GM23338 (cell line): ENCODE results near the gene MAPKBP1. TPM values are rescaled to one million over a fixed set of nuclear protein-coding genes. Genes with fewer than 3 reads are reported as not detected.

ENCODE experiments used
- ATAC-seq: fragments of 200-7000 bp; cut with Tn5 transposase; 3 replicates; pipeline ENCODE4 v1.9.1; 2020
- DNase-seq: peaks from one replicate; pipeline ENCODE4 v3.0.0-alpha.2; 2015; ENCODE audit warnings: low spot score
- H2AFZ ChIP-seq: fragments of 200-600 bp; sonication (generic); 2 replicates; pipeline ENCODE4 v1.8.0; 2016; ENCODE audit warnings: antibody characterized with exemption, mild to moderate bottlenecking, moderate library complexity
- H3F3A ChIP-seq: fragments of 200-600 bp; sonication (generic); replicated peaks from 2 replicates; pipeline ENCODE4 v1.8.0; 2017; ENCODE audit warnings: antibody characterized with exemption, mixed run types, low read depth
- H3K27ac ChIP-seq: fragments of 200-600 bp; sonication (generic); 2 replicates; pipeline ENCODE4 v1.6.1; 2016; ENCODE audit warnings: low read depth
- H3K27me3 ChIP-seq: fragments of 200-600 bp; sonication (generic); 2 replicates; pipeline ENCODE4 v1.8.0; 2016; ENCODE audit warnings: mild to moderate bottlenecking, mixed run types, moderate library complexity; ENCODE audit not compliant: insufficient read depth
- H3K36me3 ChIP-seq: fragments of 200-600 bp; sonication (generic); 2 replicates; pipeline ENCODE4 v1.8.0; 2016; ENCODE audit warnings: mild to moderate bottlenecking; ENCODE audit not compliant: insufficient read depth
- H3K4me1 ChIP-seq: fragments of 200-600 bp; sonication (generic); 2 replicates; pipeline ENCODE4 v1.8.0; 2016; ENCODE audit warnings: mild to moderate bottlenecking, moderate library complexity; ENCODE audit not compliant: insufficient read depth
- H3K4me2 ChIP-seq: fragments of 200-600 bp; sonication (generic); 2 replicates; pipeline ENCODE4 v1.7.1; 2017; ENCODE audit warnings: mixed run types
- H3K4me3 ChIP-seq: fragments of 200-600 bp; sonication (generic); 2 replicates; pipeline ENCODE4 v1.6.1; 2016; ENCODE audit warnings: mixed run types
- H3K79me2 ChIP-seq: fragments of 200-600 bp; sonication (generic); replicated peaks from 2 replicates; pipeline ENCODE4 v1.8.0; 2017; ENCODE audit warnings: mild to moderate bottlenecking; ENCODE audit not compliant: insufficient read depth
- H3K9me2 ChIP-seq: fragments of 200-600 bp; sonication (generic); 2 replicates; pipeline ENCODE4 v1.8.0; 2017; ENCODE audit not compliant: insufficient read depth
- H4K20me1 ChIP-seq: fragments of 200-600 bp; sonication (generic); replicated peaks from 2 replicates; pipeline ENCODE4 v1.8.0; 2017; ENCODE audit warnings: mild to moderate bottlenecking; ENCODE audit not compliant: insufficient read depth
- H3K27ac Mint-ChIP-seq: 2 replicates; pipeline ENCODE4 v1.8.0; 2020; ENCODE audit warnings: inconsistent platforms, mild to moderate bottlenecking, moderate library complexity, mixed read lengths
- H3K27me3 Mint-ChIP-seq: 3 replicates; pipeline ENCODE4 v1.8.0; 2022; ENCODE audit warnings: low read depth, mild to moderate bottlenecking, moderate library complexity, mixed read lengths, inconsistent platforms; ENCODE audit not compliant: insufficient read depth, poor library complexity
- H3K36me3 Mint-ChIP-seq: 3 replicates; pipeline ENCODE4 v1.8.0; 2021; ENCODE audit warnings: low read depth, mild to moderate bottlenecking, inconsistent platforms, moderate library complexity, mixed read lengths
- H3K4me1 Mint-ChIP-seq: 3 replicates; pipeline ENCODE4 v1.8.0; 2020; ENCODE audit warnings: mild to moderate bottlenecking, inconsistent platforms, mixed read lengths
- H3K4me3 Mint-ChIP-seq: 3 replicates; pipeline ENCODE4 v1.8.0; 2021; ENCODE audit warnings: moderate library complexity, mild to moderate bottlenecking, inconsistent platforms, mixed read lengths
- H3K9me3 Mint-ChIP-seq: 3 replicates; pipeline ENCODE4 v1.8.0; 2020; ENCODE audit warnings: moderate library complexity, mild to moderate bottlenecking, inconsistent platforms, mixed read lengths
- CREB1 ChIP-seq: fragments of 250-450 bp; sonication (Bioruptor Pico); IDR thresholded peaks from 2 replicates; pipeline ENCODE4 v1.5.0; 2020; ENCODE audit warnings: low read depth, mild to moderate bottlenecking, moderate library complexity
- EZH2 ChIP-seq: fragments of 200-600 bp; sonication (generic); IDR thresholded peaks from one replicate; pipeline ENCODE4 v1.8.0; 2017; ENCODE audit warnings: antibody characterized with exemption, mild to moderate bottlenecking, low read depth; ENCODE audit not compliant: unreplicated experiment
- EZH2phosphoT487 ChIP-seq: fragments of 200-600 bp; sonication (generic); IDR thresholded peaks from one replicate; pipeline ENCODE4 v1.8.1; 2018; ENCODE audit warnings: antibody characterized with exemption; ENCODE audit not compliant: unreplicated experiment
- JUNB ChIP-seq: IDR thresholded peaks from one replicate; pipeline ENCODE4 v1.6.1; 2016; ENCODE audit warnings: antibody characterized with exemption; ENCODE audit not compliant: unreplicated experiment
- NANOG ChIP-seq: IDR thresholded peaks from 2 replicates; pipeline ENCODE4 v1.6.1; 2016; ENCODE audit warnings: antibody characterized with exemption, borderline replicate concordance
- POLR2AphosphoS5 ChIP-seq: IDR thresholded peaks from 2 replicates; pipeline ENCODE4 v1.6.1; 2016; ENCODE audit warnings: antibody characterized with exemption, low read depth
- STAT1 ChIP-seq: IDR thresholded peaks from one replicate; pipeline ENCODE4 v1.6.1; 2016; ENCODE audit warnings: antibody characterized with exemption; ENCODE audit not compliant: unreplicated experiment
- ZNF114 ChIP-seq: fragments of 250-450 bp; sonication (Bioruptor Pico); IDR thresholded peaks from 2 replicates; pipeline ENCODE4 v1.5.0; 2020; ENCODE audit warnings: mild to moderate bottlenecking, moderate library complexity
- ZNF331 ChIP-seq: fragments of 250-450 bp; sonication (Bioruptor Pico); IDR thresholded peaks from 2 replicates; pipeline ENCODE4 v1.5.0; 2020; ENCODE audit warnings: low read depth, mild to moderate bottlenecking, moderate library complexity
- polyA plus RNA-seq: library from polyadenylated mRNA; unstranded; fragments of >200 nt; fragmentation: Nextera tagmentation; extraction: Ambion mirVana; gene quantifications from 2 replicates; pipeline ENCODE4 v1.2.1, GENCODE V29; 2016
- total RNA-seq: library from RNA; depleted of rRNA; stranded (reverse); fragments of >200 nt; shearing (Covaris generic); gene quantifications from 2 replicates; pipeline ENCODE4 v1.2.3, GENCODE V29; 2014
- TF ChIP-seq, protein P1 (sequence below): IDR thresholded peaks from one replicate; pipeline ENCODE4 v1.6.1; 2018; ENCODE audit warnings: antibody characterized with exemption; ENCODE audit not compliant: unreplicated experiment
- TF ChIP-seq, protein P2 (sequence below): fragments of 250-450 bp; sonication (Bioruptor Pico); IDR thresholded peaks from 2 replicates; pipeline ENCODE4 v1.5.0; 2020; ENCODE audit warnings: mild to moderate bottlenecking, moderate library complexity
- TF ChIP-seq, protein P3 (sequence below): IDR thresholded peaks from 2 replicates; pipeline ENCODE4 v1.6.1; 2016; ENCODE audit warnings: antibody characterized with exemption
- TF ChIP-seq, protein P4 (sequence below), 2 experiments: fragments of 200-600 bp in 1 of 2; sonication (generic) in 1 of 2; conservative IDR thresholded peaks; 2 replicates each; pipeline versions ENCODE4 v1.5.1 to v1.6.1; 2016 to 2017; ENCODE audit warnings: antibody characterized with exemption in 2 of 2, low read depth in 2 of 2, mild to moderate bottlenecking in 2 of 2, moderate library complexity in 1 of 2

The MAPKBP1 gene
- total and polyA plus RNA-seq, 2 experiments from 2014 or later = 1.9 to 8.9 TPM

DNA sequence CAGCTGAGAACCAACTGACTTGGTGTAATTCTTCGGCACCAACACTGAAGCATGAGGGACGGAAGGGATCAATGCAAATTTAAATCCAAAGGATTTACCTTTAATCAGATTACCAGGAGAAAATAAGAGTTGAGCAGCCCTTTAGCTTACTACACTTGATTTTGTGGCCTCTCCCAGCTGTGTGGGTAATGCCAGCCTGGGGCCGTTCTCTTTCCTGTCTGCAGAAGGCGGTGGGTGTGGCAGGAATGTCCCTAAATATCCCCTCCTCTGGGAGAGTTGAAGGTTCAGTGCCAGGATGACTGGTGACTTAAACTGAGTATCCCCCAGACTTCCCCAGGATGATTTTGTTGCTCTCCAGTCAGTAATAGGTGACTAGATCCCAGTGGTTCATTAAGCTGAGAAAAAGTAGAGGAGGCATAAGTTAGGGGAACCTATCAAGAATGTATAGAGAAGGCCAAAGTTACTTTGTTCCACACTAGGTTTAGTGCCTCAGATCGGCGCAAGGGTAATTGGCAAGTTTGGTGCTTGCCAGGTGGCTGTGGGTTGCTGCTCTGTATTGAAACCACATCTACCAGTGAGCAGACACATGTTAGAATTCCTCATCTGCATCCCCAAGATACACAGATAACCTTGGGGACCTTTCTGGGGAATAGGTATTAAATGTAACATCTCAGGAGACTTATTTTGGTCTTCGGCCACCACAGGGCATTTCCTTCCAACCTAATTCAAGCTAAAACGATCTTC lies 23.1 kb downstream of the MAPKBP1 start:
- Mint-ChIP-seq H3K4me3 (no peak overlapping the region), H3K9me3 (no peaks in the 10 kb centered on the region), H3K36me3 (no peaks in the 10 kb centered on the region; the same call in 2 of the 3 replicates), H3K4me1 (no peaks in the 10 kb centered on the region), H3K27ac (no peak overlapping the region), H3K27me3 (no peaks in the 10 kb centered on the region)
- no peaks in the 10 kb centered on the region for H3K27me3 ChIP-seq
- H2AFZ ChIP-seq = no peak overlapping the region
- H3K4me2 ChIP-seq = no peak overlapping the region
- no peak for ATAC-seq
- no peaks in the 10 kb centered on the region for H3K9me2 ChIP-seq
- H3F3A ChIP-seq = no peaks in the 10 kb centered on the region
- H3K4me1 ChIP-seq = no peaks in the 10 kb centered on the region
- H3K79me2 ChIP-seq = no peaks in the 10 kb centered on the region; the same call in 1 of the 2 replicates
- no peak for TF ChIP-seq NANOG
- no peak for TF ChIP-seq JUNB
- TF ChIP-seq, protein P1, sequence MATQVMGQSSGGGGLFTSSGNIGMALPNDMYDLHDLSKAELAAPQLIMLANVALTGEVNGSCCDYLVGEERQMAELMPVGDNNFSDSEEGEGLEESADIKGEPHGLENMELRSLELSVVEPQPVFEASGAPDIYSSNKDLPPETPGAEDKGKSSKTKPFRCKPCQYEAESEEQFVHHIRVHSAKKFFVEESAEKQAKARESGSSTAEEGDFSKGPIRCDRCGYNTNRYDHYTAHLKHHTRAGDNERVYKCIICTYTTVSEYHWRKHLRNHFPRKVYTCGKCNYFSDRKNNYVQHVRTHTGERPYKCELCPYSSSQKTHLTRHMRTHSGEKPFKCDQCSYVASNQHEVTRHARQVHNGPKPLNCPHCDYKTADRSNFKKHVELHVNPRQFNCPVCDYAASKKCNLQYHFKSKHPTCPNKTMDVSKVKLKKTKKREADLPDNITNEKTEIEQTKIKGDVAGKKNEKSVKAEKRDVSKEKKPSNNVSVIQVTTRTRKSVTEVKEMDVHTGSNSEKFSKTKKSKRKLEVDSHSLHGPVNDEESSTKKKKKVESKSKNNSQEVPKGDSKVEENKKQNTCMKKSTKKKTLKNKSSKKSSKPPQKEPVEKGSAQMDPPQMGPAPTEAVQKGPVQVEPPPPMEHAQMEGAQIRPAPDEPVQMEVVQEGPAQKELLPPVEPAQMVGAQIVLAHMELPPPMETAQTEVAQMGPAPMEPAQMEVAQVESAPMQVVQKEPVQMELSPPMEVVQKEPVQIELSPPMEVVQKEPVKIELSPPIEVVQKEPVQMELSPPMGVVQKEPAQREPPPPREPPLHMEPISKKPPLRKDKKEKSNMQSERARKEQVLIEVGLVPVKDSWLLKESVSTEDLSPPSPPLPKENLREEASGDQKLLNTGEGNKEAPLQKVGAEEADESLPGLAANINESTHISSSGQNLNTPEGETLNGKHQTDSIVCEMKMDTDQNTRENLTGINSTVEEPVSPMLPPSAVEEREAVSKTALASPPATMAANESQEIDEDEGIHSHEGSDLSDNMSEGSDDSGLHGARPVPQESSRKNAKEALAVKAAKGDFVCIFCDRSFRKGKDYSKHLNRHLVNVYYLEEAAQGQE = no peak
- TF ChIP-seq, protein P2, sequence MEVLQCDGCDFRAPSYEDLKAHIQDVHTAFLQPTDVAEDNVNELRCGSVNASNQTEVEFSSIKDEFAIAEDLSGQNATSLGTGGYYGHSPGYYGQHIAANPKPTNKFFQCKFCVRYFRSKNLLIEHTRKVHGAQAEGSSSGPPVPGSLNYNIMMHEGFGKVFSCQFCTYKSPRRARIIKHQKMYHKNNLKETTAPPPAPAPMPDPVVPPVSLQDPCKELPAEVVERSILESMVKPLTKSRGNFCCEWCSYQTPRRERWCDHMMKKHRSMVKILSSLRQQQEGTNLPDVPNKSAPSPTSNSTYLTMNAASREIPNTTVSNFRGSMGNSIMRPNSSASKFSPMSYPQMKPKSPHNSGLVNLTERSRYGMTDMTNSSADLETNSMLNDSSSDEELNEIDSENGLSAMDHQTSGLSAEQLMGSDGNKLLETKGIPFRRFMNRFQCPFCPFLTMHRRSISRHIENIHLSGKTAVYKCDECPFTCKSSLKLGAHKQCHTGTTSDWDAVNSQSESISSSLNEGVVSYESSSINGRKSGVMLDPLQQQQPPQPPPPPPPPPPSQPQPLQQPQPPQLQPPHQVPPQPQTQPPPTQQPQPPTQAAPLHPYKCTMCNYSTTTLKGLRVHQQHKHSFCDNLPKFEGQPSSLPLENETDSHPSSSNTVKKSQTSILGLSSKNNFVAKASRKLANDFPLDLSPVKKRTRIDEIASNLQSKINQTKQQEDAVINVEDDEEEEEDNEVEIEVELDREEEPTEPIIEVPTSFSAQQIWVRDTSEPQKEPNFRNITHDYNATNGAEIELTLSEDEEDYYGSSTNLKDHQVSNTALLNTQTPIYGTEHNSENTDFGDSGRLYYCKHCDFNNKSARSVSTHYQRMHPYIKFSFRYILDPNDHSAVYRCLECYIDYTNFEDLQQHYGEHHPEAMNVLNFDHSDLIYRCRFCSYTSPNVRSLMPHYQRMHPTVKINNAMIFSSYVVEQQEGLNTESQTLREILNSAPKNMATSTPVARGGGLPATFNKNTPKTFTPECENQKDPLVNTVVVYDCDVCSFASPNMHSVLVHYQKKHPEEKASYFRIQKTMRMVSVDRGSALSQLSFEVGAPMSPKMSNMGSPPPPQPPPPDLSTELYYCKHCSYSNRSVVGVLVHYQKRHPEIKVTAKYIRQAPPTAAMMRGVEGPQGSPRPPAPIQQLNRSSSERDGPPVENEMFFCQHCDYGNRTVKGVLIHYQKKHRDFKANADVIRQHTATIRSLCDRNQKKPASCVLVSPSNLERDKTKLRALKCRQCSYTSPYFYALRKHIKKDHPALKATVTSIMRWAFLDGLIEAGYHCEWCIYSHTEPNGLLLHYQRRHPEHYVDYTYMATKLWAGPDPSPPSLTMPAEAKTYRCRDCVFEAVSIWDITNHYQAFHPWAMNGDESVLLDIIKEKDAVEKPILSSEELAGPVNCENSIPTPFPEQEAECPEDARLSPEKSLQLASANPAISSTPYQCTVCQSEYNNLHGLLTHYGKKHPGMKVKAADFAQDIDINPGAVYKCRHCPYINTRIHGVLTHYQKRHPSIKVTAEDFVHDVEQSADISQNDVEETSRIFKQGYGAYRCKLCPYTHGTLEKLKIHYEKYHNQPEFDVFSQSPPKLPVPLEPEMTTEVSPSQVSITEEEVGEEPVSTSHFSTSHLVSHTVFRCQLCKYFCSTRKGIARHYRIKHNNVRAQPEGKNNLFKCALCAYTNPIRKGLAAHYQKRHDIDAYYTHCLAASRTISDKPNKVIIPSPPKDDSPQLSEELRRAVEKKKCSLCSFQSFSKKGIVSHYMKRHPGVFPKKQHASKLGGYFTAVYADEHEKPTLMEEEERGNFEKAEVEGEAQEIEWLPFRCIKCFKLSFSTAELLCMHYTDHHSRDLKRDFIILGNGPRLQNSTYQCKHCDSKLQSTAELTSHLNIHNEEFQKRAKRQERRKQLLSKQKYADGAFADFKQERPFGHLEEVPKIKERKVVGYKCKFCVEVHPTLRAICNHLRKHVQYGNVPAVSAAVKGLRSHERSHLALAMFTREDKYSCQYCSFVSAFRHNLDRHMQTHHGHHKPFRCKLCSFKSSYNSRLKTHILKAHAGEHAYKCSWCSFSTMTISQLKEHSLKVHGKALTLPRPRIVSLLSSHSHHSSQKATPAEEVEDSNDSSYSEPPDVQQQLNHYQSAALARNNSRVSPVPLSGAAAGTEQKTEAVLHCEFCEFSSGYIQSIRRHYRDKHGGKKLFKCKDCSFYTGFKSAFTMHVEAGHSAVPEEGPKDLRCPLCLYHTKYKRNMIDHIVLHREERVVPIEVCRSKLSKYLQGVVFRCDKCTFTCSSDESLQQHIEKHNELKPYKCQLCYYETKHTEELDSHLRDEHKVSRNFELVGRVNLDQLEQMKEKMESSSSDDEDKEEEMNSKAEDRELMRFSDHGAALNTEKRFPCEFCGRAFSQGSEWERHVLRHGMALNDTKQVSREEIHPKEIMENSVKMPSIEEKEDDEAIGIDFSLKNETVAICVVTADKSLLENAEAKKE (CRISPR knock-in tag) = no peak
- TF ChIP-seq, protein P3, sequence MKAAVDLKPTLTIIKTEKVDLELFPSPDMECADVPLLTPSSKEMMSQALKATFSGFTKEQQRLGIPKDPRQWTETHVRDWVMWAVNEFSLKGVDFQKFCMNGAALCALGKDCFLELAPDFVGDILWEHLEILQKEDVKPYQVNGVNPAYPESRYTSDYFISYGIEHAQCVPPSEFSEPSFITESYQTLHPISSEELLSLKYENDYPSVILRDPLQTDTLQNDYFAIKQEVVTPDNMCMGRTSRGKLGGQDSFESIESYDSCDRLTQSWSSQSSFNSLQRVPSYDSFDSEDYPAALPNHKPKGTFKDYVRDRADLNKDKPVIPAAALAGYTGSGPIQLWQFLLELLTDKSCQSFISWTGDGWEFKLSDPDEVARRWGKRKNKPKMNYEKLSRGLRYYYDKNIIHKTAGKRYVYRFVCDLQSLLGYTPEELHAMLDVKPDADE = no peak
- TF ChIP-seq ZNF331 (CRISPR knock-in tag) = no peak
- TF ChIP-seq POLR2AphosphoS5 = no peak
- TF ChIP-seq EZH2phosphoT487 = no peak
- TF ChIP-seq CREB1 (CRISPR knock-in tag) = no peak
- TF ChIP-seq, protein P4, sequence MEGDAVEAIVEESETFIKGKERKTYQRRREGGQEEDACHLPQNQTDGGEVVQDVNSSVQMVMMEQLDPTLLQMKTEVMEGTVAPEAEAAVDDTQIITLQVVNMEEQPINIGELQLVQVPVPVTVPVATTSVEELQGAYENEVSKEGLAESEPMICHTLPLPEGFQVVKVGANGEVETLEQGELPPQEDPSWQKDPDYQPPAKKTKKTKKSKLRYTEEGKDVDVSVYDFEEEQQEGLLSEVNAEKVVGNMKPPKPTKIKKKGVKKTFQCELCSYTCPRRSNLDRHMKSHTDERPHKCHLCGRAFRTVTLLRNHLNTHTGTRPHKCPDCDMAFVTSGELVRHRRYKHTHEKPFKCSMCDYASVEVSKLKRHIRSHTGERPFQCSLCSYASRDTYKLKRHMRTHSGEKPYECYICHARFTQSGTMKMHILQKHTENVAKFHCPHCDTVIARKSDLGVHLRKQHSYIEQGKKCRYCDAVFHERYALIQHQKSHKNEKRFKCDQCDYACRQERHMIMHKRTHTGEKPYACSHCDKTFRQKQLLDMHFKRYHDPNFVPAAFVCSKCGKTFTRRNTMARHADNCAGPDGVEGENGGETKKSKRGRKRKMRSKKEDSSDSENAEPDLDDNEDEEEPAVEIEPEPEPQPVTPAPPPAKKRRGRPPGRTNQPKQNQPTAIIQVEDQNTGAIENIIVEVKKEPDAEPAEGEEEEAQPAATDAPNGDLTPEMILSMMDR (conservative IDR thresholded peaks at IDR 0.05; ENCODE audit: low read depth in 2 of 2) = no peak
- no peak for TF ChIP-seq EZH2
- TF ChIP-seq ZNF114 (CRISPR knock-in tag) = no peak
- no peak for TF ChIP-seq STAT1
- no peak for DNase-seq
- no peaks in the 10 kb centered on the region for H3K36me3 ChIP-seq
- no peak overlapping the region for H3K4me3 ChIP-seq
- no peak overlapping the region for H3K27ac ChIP-seq
- H4K20me1 ChIP-seq = no peaks in the 10 kb centered on the region; the same call in 1 of the 2 replicates
